Body of pancreas (tissue), 4 donors: Measurements from ENCODE around the gene TPST2. TPM values are rescaled to one million over a fixed set of nuclear protein-coding genes. Genes with fewer than 3 reads are reported as not detected.

Source experiments
- ATAC-seq: fragments of 150-250 bp; one replicate; pipeline ENCODE4 v1.9.1; 2016
- DNase-seq, 4 donors: peaks; one replicate each; pipeline ENCODE4 v3.0.0-alpha.2; 2019
- H3K27ac ChIP-seq, 4 donors: fragments of 200-600 bp; sonication (generic); 1 replicate in 3 of 4; 2 replicates in 1 of 4; pipeline versions ENCODE4 v1.5.1 to v1.6.1; 2016 to 2019; ENCODE audit warnings: mild to moderate bottlenecking in 1 of 4, mixed read lengths in 1 of 4, moderate library complexity in 1 of 4
- H3K27me3 ChIP-seq, 2 donors: fragments of 200-600 bp; sonication (generic); one replicate each; pipeline ENCODE4 v1.6.0; 2016; ENCODE audit warnings: mild to moderate bottlenecking in 1 of 2
- H3K36me3 ChIP-seq, 2 donors: fragments of 200-600 bp; sonication (generic); replicated peaks in 1 of 2; 2 replicates each; pipeline ENCODE4 v1.5.1; 2016; ENCODE audit warnings: low read depth in 2 of 2; ENCODE audit not compliant: insufficient read depth in 1 of 2
- H3K4me1 ChIP-seq: fragments of 200-600 bp; sonication (generic); one replicate; pipeline ENCODE4 v1.6.0; 2016
- H3K4me3 ChIP-seq, 2 donors: fragments of 200-600 bp; sonication (generic); 1 replicate in 1 of 2; 2 replicates in 1 of 2; pipeline ENCODE4 v1.5.1; 2016 to 2019
- H3K9me3 ChIP-seq, 3 donors: fragments of 200-600 bp; sonication (generic); 1 replicate in 2 of 3; 2 replicates in 1 of 3; pipeline ENCODE4 v1.5.1; 2016
- CTCF ChIP-seq, 7 experiments: fragments of 450-650 bp in 4 of 7; fragments of 200-600 bp in 3 of 7; sonication (generic) in 3 of 7; IDR thresholded peaks; one replicate each; pipeline ENCODE4 v1.5.1; 2016 to 2019; ENCODE audit warnings: antibody characterized with exemption in 7 of 7
- POLR2A ChIP-seq, 3 donors: fragments of 450-650 bp; IDR thresholded peaks; one replicate each; pipeline ENCODE4 v1.6.1; 2016; ENCODE audit warnings: antibody characterized with exemption in 3 of 3, mild to moderate bottlenecking in 2 of 3
- WGBS, 2 donors: methylation state at CpG; one replicate each; pipeline ENCODE4 v1.1.5; 2017; 5-methylcytosine and 5-hydroxymethylcytosine counted together
- intact Hi-C: fragments of 100-400 bp; cut with DNase I; formaldehyde crosslinking; loops from one replicate; pipeline ENCODE4 v1.15.1; 2023
- total RNA-seq, 2 donors: library from RNA; depleted of rRNA; stranded (reverse); fragments of >200 nt; gene quantifications; one replicate each; pipeline ENCODE4 v1.1.0, GENCODE V29; 2016

TPST2 gene
- total RNA-seq, 2 donors from 2014 or later, result 547 to 586 TPM

GRCh38 chr22:26588729-26589366 is 1.1 kb downstream of the TPST2 start:
- no peak for ATAC-seq
- Histone ChIP-seq H3K27me3 (no peaks in the 10 kb centered on the region), H3K4me1 (peaks cover 28% of the 10 kb centered on the region), H3K9me3 (no peaks in the 10 kb centered on the region), H3K4me3 (peak overlapping the region; percentile 89 to 100), H3K27ac (peak overlapping the region in 3 of 4 donors; percentile 79 to 85 (median 80)), H3K36me3 (no peaks in the 10 kb centered on the region)
- no peak for DNase-seq
- no peak for TF ChIP-seq CTCF (IDR thresholded peaks at IDR 0.05)
- intact Hi-C loops, result no loop called here
- WGBS, 2 donors, result 54 to 82% methylated on average over 8 to 14 of the region's 14 CpGs

- no peaks in the 10 kb centered on the region for H3K9me3 ChIP-seq
- DNase-seq (no peak), ATAC-seq (no peak)
- no peak for TF ChIP-seq CTCF (IDR thresholded peaks at IDR 0.05)
- TF ChIP-seq POLR2A (IDR thresholded peaks at IDR 0.05), result no peak
- WGBS, 2 donors, result 92 to 95% methylated on average over 4 of the region's 4 CpGs
- H3K4me3 ChIP-seq, result no peak overlapping the region
- no peaks in the 10 kb centered on the region for H3K36me3 ChIP-seq
- H3K27me3 ChIP-seq, result no peaks in the 10 kb centered on the region
- intact Hi-C loops, result no loop called here
- H3K27ac ChIP-seq, result peak overlapping the region in 1 of 4 donors; percentile 85
- peaks cover 28% of the 10 kb centered on the region for H3K4me1 ChIP-seq
These were observed 1.8 kb downstream of the TPST2 start for GRCh38 chr22:26587991-26588613.

GRCh38 chr22:26586556-26587325 is 3.2 kb downstream of the TPST2 start:
- DNase-seq (no peak), ATAC-seq (no peak)
- Histone ChIP-seq H3K36me3 (no peaks in the 10 kb centered on the region), H3K4me3 (no peak overlapping the region), H3K27me3 (no peaks in the 10 kb centered on the region), H3K9me3 (no peaks in the 10 kb centered on the region), H3K4me1 (peaks cover 28% of the 10 kb centered on the region), H3K27ac (no peak overlapping the region)
- TF ChIP-seq CTCF (IDR thresholded peaks at IDR 0.05), result no peak
- no peak for TF ChIP-seq POLR2A (IDR thresholded peaks at IDR 0.05)
- 63% methylated on average over 8 to 11 of the region's 11 CpGs for WGBS, 2 donors
- intact Hi-C loops, result no loop called here

- no peaks in the 10 kb centered on the region for H3K9me3 ChIP-seq
- no peak overlapping the region for H3K27ac ChIP-seq
- no peak for TF ChIP-seq CTCF (IDR thresholded peaks at IDR 0.05)
- TF ChIP-seq POLR2A (IDR thresholded peaks at IDR 0.05), result no peak
- intact Hi-C loops, result no loop called here
- H3K4me1 ChIP-seq, result peaks cover 20% of the 10 kb centered on the region
- H3K4me3 ChIP-seq, result no peak overlapping the region
- no peaks in the 10 kb centered on the region for H3K27me3 ChIP-seq
- ATAC-seq (no peak), DNase-seq (peak; percentile 31 to 69 (median 53))
- 60 to 100% methylated on average over 1 to 11 of the region's 11 CpGs for WGBS, 2 donors
- H3K36me3 ChIP-seq, result no peaks in the 10 kb centered on the region
These were observed 4.7 kb downstream of the TPST2 start for GRCh38 chr22:26585104-26585790.
